Spinal cord (tissue), 10 donors: ENCODE measurements around the gene MDFIC. TPM values are rescaled to one million over a fixed set of nuclear protein-coding genes. Genes with fewer than 3 reads are reported as not detected.

Source experiments
- DNase-seq, 6 donors: peaks; one replicate each; pipeline versions ENCODE4 v3.0.0 to v3.0.0-alpha.2; 2013 to 2015; ENCODE audit warnings: low spot score in 6 of 6, low read depth in 4 of 6
- H3K27ac ChIP-seq: one replicate; pipeline ENCODE4 v1.5.1; 2013; ENCODE audit warnings: low read depth, low read length, control low read depth
- H3K27me3 ChIP-seq: one replicate; pipeline ENCODE4 v1.6.1; 2013; ENCODE audit warnings: low read length; ENCODE audit not compliant: control insufficient read depth, insufficient read depth
- H3K36me3 ChIP-seq: one replicate; pipeline ENCODE4 v1.6.1; 2013; ENCODE audit warnings: low read length; ENCODE audit not compliant: control insufficient read depth, insufficient read depth
- H3K4me1 ChIP-seq: one replicate; pipeline ENCODE4 v1.6.1; 2013; ENCODE audit warnings: low read length; ENCODE audit not compliant: control insufficient read depth, insufficient read depth
- H3K4me3 ChIP-seq: one replicate; pipeline ENCODE4 v1.5.1; 2013; ENCODE audit warnings: low read depth, low read length, control low read depth
- H3K9me3 ChIP-seq: one replicate; pipeline ENCODE4 v1.6.1; 2013; ENCODE audit warnings: low read length; ENCODE audit not compliant: control insufficient read depth, insufficient read depth
- WGBS: methylation state at CpG from one replicate; pipeline ENCODE4 v1.1.5; 2013; ENCODE audit warnings: missing lambda C conversion rate; ENCODE audit not compliant: insufficient coverage; 5-methylcytosine and 5-hydroxymethylcytosine counted together
- polyA plus RNA-seq, 2 donors: library from polyadenylated mRNA; unstranded; fragments of 120-200 nt; gene quantifications; one replicate each; pipeline ENCODE4 v1.2.1, GENCODE V29; 2013; ENCODE audit not compliant: insufficient read length in 2 of 2
- total RNA-seq, 2 donors: library from RNA; depleted of rRNA in 1 of 2; stranded (reverse); fragments of 120-200 nt in 1 of 2; fragments of >200 nt in 1 of 2; gene quantifications; one replicate each; pipeline versions ENCODE4 v1.2.3 to v1.2.4, GENCODE V29; 2013 to 2014
- donor health status: healthy.

MDFIC gene
- total and polyA plus RNA-seq, 4 donors: 16.9 to 94.8 (median 28.2) TPM

GRCh38 chr7:115013886-115014285 is 92.0 kb downstream of the MDFIC start:
- no peaks in the 10 kb centered on the region for H3K4me1 ChIP-seq
- no peak for DNase-seq
- no peak overlapping the region for H3K4me3 ChIP-seq
- no peaks in the 10 kb centered on the region for H3K9me3 ChIP-seq
- WGBS: no CpG with 5 or more reads among the region's 3 CpGs
- no peaks in the 10 kb centered on the region for H3K27me3 ChIP-seq
- H3K27ac ChIP-seq: no peak overlapping the region
- no peaks in the 10 kb centered on the region for H3K36me3 ChIP-seq

- H3K36me3 ChIP-seq: no peaks in the 10 kb centered on the region
Observed at GRCh38 chr7:115014794-115015193, 92.9 kb downstream of the MDFIC start.

GRCh38 chr7:115015619-115016018 is 93.7 kb downstream of the MDFIC start:
- Histone ChIP-seq H3K27me3 (no peaks in the 10 kb centered on the region), H3K9me3 (no peaks in the 10 kb centered on the region), H3K27ac (no peak overlapping the region), H3K36me3 (no peaks in the 10 kb centered on the region), H3K4me1 (no peaks in the 10 kb centered on the region), H3K4me3 (no peak overlapping the region)
- DNase-seq: no peak
- 87% methylated on average over 3 of the region's 4 CpGs for WGBS

More at GRCh38 chr7:115014794-115015193, 92.9 kb downstream of the MDFIC start:
- no CpG with 5 or more reads among the region's 1 CpG for WGBS
- H3K4me3 ChIP-seq: no peak overlapping the region
- H3K27ac ChIP-seq: no peak overlapping the region
- no peaks in the 10 kb centered on the region for H3K9me3 ChIP-seq
- DNase-seq: no peak
- no peaks in the 10 kb centered on the region for H3K27me3 ChIP-seq
- H3K4me1 ChIP-seq: no peaks in the 10 kb centered on the region

GRCh38 chr7:115019882-115020605 is 98.2 kb downstream of the MDFIC start:
- no peak overlapping the region for H3K27ac ChIP-seq
- no peaks in the 10 kb centered on the region for H3K4me1 ChIP-seq
- H3K4me3 ChIP-seq: no peak overlapping the region
- DNase-seq: no peak
- no peaks in the 10 kb centered on the region for H3K36me3 ChIP-seq
- 94% methylated on average over 2 of the region's 4 CpGs for WGBS
- H3K27me3 ChIP-seq: no peaks in the 10 kb centered on the region
- H3K9me3 ChIP-seq: no peaks in the 10 kb centered on the region

GRCh38 chr7:115023219-115023618 is 101.3 kb downstream of the MDFIC start:
- WGBS: no CpG with 5 or more reads among the region's 6 CpGs

GRCh38 chr7:115024276-115024675 is 102.4 kb downstream of the MDFIC start:
- no peak overlapping the region for H3K27ac ChIP-seq
- H3K4me1 ChIP-seq: no peaks in the 10 kb centered on the region
- no peaks in the 10 kb centered on the region for H3K27me3 ChIP-seq
- no CpG with 5 or more reads among the region's 3 CpGs for WGBS
- no peak overlapping the region for H3K4me3 ChIP-seq
- H3K9me3 ChIP-seq: no peaks in the 10 kb centered on the region
- no peak for DNase-seq
- H3K36me3 ChIP-seq: no peaks in the 10 kb centered on the region

More at GRCh38 chr7:115023219-115023618, 101.3 kb downstream of the MDFIC start:
- no peaks in the 10 kb centered on the region for H3K36me3 ChIP-seq
- no peaks in the 10 kb centered on the region for H3K9me3 ChIP-seq
- no peak overlapping the region for H3K27ac ChIP-seq
- H3K27me3 ChIP-seq: no peaks in the 10 kb centered on the region
- no peak overlapping the region for H3K4me3 ChIP-seq
- no peak for DNase-seq
- no peaks in the 10 kb centered on the region for H3K4me1 ChIP-seq

GRCh38 chr7:115032715-115033703 is 111.1 kb downstream of the MDFIC start:
- Histone ChIP-seq H3K4me1 (no peaks in the 10 kb centered on the region), H3K9me3 (no peaks in the 10 kb centered on the region), H3K27ac (no peak overlapping the region), H3K36me3 (no peaks in the 10 kb centered on the region), H3K27me3 (no peaks in the 10 kb centered on the region), H3K4me3 (no peak overlapping the region)
- 86% methylated on average over 1 of the region's 5 CpGs for WGBS
- DNase-seq: no peak

GRCh38 chr7:115033917-115034459 is 112.1 kb downstream of the MDFIC start:
- H3K27me3 ChIP-seq: no peaks in the 10 kb centered on the region
- H3K27ac ChIP-seq: no peak overlapping the region
- no peak overlapping the region for H3K4me3 ChIP-seq
- H3K36me3 ChIP-seq: no peaks in the 10 kb centered on the region
- no peaks in the 10 kb centered on the region for H3K4me1 ChIP-seq
- DNase-seq: no peak
- H3K9me3 ChIP-seq: no peaks in the 10 kb centered on the region
- WGBS: no CpG with 5 or more reads among the region's 1 CpG

GRCh38 chr7:115034515-115034914 is 112.6 kb downstream of the MDFIC start:
- no peak overlapping the region for H3K4me3 ChIP-seq
- no peaks in the 10 kb centered on the region for H3K4me1 ChIP-seq
- H3K9me3 ChIP-seq: no peaks in the 10 kb centered on the region
- no peaks in the 10 kb centered on the region for H3K27me3 ChIP-seq
- no peak for DNase-seq
- H3K36me3 ChIP-seq: no peaks in the 10 kb centered on the region
- no peak overlapping the region for H3K27ac ChIP-seq
- WGBS: 68% methylated on average over 2 of the region's 2 CpGs
